ENCODE measurements around the gene FAF1. TPM values are rescaled to one million over a fixed set of nuclear protein-coding genes. Genes with fewer than 3 reads are reported as not detected.

The FAF1 gene
- total and polyA plus RNA-seq, 2 donors (not counting 3 experiments of a cell fraction or from before 2014, with no cell fraction given) = 9.0 to 57.6 TPM

GRCh38 chr1:50667710-50668356 is 292.2 kb downstream of the FAF1 start:
- Histone ChIP-seq H3K36me3 (ENCODE audit: control insufficient read depth in 2 of 2, extremely low read depth in 1 of 2, insufficient read depth in 2 of 2, low read length in 2 of 2) (no peaks in the 10 kb centered on the region), H2AFZ (ENCODE audit: low read depth, low read length) (no peak overlapping the region), H4K20me1 (replicated peaks; ENCODE audit: control insufficient read depth, extremely low read depth, insufficient read depth, low read length) (no peaks in the 10 kb centered on the region), H3K27me3 (ENCODE audit: control insufficient read depth in 2 of 2, insufficient read depth in 2 of 2, low read length in 2 of 2) (no peaks in the 10 kb centered on the region), H3K4me1 (ENCODE audit: control insufficient read depth, extremely low read depth, insufficient read depth, low read length) (peaks cover 15% of the 10 kb centered on the region), H3K9me3 (replicated peaks; ENCODE audit: control insufficient read depth, insufficient read depth, low read length) (no peaks in the 10 kb centered on the region), H3K79me2 (ENCODE audit: control insufficient read depth, insufficient read depth, low read length) (no peaks in the 10 kb centered on the region), H3K9ac (replicated peaks; ENCODE audit: extremely low read depth, insufficient read depth, low read length) (no peak overlapping the region), H3K4me2 (ENCODE audit: insufficient read depth, low read length) (peak overlapping the region; percentile 38), H3K4me3 (replicated peaks in 1 of 3; ENCODE audit: insufficient read depth in 1 of 3, low read depth in 1 of 3, low read length in 3 of 3) (no peak overlapping the region), H3K9me1 (replicated peaks; ENCODE audit: control insufficient read depth, extremely low read depth, insufficient read depth, low read length) (no peaks in the 10 kb centered on the region), H3K27ac (ENCODE audit: insufficient read depth, low read depth, low read length) (peak overlapping the region; percentile 45)
- ChIA-PET CTCF (interaction anchor here (0.7 to 2.6 kb wide), 9 partner anchors 10 to 64 kb away, joined by 3 to 10 read pairs (median 3); no protein-coding TSS in a partner anchor), POLR2A (no interaction called here)
- peak; percentile 40 for FAIRE-seq
- intact Hi-C loops (cut with micrococcal nuclease) = no loop called here
- BruUV-seq (replicated peaks) = no TSS peak
- no peak for TF ChIP-seq JUN (IDR thresholded peaks at IDR 0.05; ENCODE audit: borderline replicate concordance, insufficient read depth, insufficient read length, low read depth)
- no peak for TF ChIP-seq FOS (IDR thresholded peaks at IDR 0.05; ENCODE audit: borderline replicate concordance, insufficient read depth, low read length)
- dilution Hi-C loops (cut with MboI; ENCODE audit: extremely low pct_ligation_motif_present, low sequenced_read_pairs) = no loop called here
- DNase-seq (ENCODE audit: low read depth, low spot score) = peak; percentile 79

- Histone ChIP-seq H3K4me2 (ENCODE audit: insufficient read depth, low read length) (peak overlapping the region; percentile 38), H3K9me3 (replicated peaks; ENCODE audit: control insufficient read depth, insufficient read depth, low read length) (no peaks in the 10 kb centered on the region), H4K20me1 (replicated peaks; ENCODE audit: control insufficient read depth, extremely low read depth, insufficient read depth, low read length) (no peaks in the 10 kb centered on the region), H3K9ac (replicated peaks; ENCODE audit: extremely low read depth, insufficient read depth, low read length) (no peak overlapping the region), H3K27ac (ENCODE audit: insufficient read depth, low read depth, low read length) (peak overlapping the region; percentile 45), H3K4me1 (ENCODE audit: control insufficient read depth, extremely low read depth, insufficient read depth, low read length) (peaks cover 15% of the 10 kb centered on the region), H2AFZ (ENCODE audit: low read depth, low read length) (no peak overlapping the region), H3K4me3 (replicated peaks in 1 of 3; ENCODE audit: insufficient read depth in 1 of 3, low read depth in 1 of 3, low read length in 3 of 3) (no peak overlapping the region), H3K36me3 (ENCODE audit: control insufficient read depth in 2 of 2, extremely low read depth in 1 of 2, insufficient read depth in 2 of 2, low read length in 2 of 2) (no peaks in the 10 kb centered on the region), H3K79me2 (ENCODE audit: control insufficient read depth, insufficient read depth, low read length) (no peaks in the 10 kb centered on the region), H3K9me1 (replicated peaks; ENCODE audit: control insufficient read depth, extremely low read depth, insufficient read depth, low read length) (no peaks in the 10 kb centered on the region), H3K27me3 (ENCODE audit: control insufficient read depth in 2 of 2, insufficient read depth in 2 of 2, low read length in 2 of 2) (no peaks in the 10 kb centered on the region)
- ChIA-PET POLR2A (no interaction called here), CTCF (interaction anchor here (0.7 to 2.6 kb wide), 8 partner anchors 14 to 64 kb away, joined by 3 to 10 read pairs (median 4); no protein-coding TSS in a partner anchor)
- intact Hi-C loops (cut with micrococcal nuclease) (no loop called here), dilution Hi-C loops (cut with MboI; ENCODE audit: extremely low pct_ligation_motif_present, low sequenced_read_pairs) (no loop called here)
- TF ChIP-seq GATA2 (IDR thresholded peaks at IDR 0.05; ENCODE audit: insufficient read depth, insufficient read length, low read depth, low read length) = peak; percentile 4
- no peak for TF ChIP-seq EZH2 (IDR thresholded peaks at IDR 0.05; ENCODE audit: borderline replicate concordance, low read depth, low read length, severe bottlenecking)
- no TSS peak for BruUV-seq (replicated peaks)
- DNase-seq (ENCODE audit: low read depth, low spot score) = peak; percentile 89
- FAIRE-seq = no peak
Measured at GRCh38 chr1:50667272-50667671, 292.8 kb downstream of the FAF1 start.
